ENCODE results near the gene VGLL4.

Gene VGLL4

GRCh38 chr3:11544412-11545181, 99.1 kb downstream of the VGLL4 start:
- Histone ChIP-seq H3K4me1 (no peaks in the 10 kb centered on the region; the same call in 1 of the 2 replicates), H3K27me3 (no peaks in the 10 kb centered on the region), H3K9me3 (no peaks in the 10 kb centered on the region), H3K36me3 (no peaks in the 10 kb centered on the region), H3K4me3 (ENCODE audit: low read depth, low read length) (no peak overlapping the region)
- DNase-seq: peak; percentile 31
- TF ChIP-seq, protein P1, sequence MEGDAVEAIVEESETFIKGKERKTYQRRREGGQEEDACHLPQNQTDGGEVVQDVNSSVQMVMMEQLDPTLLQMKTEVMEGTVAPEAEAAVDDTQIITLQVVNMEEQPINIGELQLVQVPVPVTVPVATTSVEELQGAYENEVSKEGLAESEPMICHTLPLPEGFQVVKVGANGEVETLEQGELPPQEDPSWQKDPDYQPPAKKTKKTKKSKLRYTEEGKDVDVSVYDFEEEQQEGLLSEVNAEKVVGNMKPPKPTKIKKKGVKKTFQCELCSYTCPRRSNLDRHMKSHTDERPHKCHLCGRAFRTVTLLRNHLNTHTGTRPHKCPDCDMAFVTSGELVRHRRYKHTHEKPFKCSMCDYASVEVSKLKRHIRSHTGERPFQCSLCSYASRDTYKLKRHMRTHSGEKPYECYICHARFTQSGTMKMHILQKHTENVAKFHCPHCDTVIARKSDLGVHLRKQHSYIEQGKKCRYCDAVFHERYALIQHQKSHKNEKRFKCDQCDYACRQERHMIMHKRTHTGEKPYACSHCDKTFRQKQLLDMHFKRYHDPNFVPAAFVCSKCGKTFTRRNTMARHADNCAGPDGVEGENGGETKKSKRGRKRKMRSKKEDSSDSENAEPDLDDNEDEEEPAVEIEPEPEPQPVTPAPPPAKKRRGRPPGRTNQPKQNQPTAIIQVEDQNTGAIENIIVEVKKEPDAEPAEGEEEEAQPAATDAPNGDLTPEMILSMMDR (IDR thresholded peaks at IDR 0.05; ENCODE audit: low read depth, low read length): no peak

DNA sequence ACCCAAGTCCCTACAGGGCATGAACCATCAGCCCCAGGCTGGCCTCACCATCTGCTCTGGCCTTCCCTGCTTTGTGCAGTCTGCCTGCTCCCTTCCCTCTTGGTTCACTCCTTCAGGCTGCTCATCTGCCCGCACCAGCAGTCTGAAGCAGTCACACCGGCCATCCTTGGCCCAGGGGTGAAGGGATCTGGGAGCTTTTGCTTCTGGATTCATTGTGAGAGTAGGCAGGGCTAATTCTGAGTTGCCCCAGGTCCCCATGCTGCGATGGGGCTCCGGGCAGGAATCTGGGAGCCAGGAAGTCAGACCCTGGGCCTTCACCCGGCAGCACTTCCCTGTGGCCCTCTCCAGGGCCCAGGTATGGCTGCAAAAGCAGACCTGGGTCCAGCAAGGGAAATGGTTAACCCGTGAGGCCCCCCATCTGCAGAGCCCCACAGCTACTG, 99.7 kb downstream of the VGLL4 start:
- Histone ChIP-seq H3K4me3 (ENCODE audit: low read depth, low read length) (no peak overlapping the region), H3K27me3 (no peaks in the 10 kb centered on the region), H3K9me3 (no peaks in the 10 kb centered on the region), H3K36me3 (no peaks in the 10 kb centered on the region), H3K4me1 (no peaks in the 10 kb centered on the region; the same call in 1 of the 2 replicates)
- no peak for DNase-seq
- TF ChIP-seq, protein P1 (IDR thresholded peaks at IDR 0.05; ENCODE audit: low read depth, low read length): no peak

- TF ChIP-seq, protein P1 (IDR thresholded peaks at IDR 0.05; ENCODE audit: low read depth, low read length): no peak
- Histone ChIP-seq H3K4me3 (ENCODE audit: low read depth, low read length) (no peak overlapping the region), H3K36me3 (no peaks in the 10 kb centered on the region), H3K9me3 (no peaks in the 10 kb centered on the region), H3K4me1 (no peaks in the 10 kb centered on the region; the same call in 1 of the 2 replicates), H3K27me3 (no peaks in the 10 kb centered on the region)
- DNase-seq: no peak
Measured at GRCh38 chr3:11543141-11543947, 100.4 kb downstream of the VGLL4 start.

GRCh38 chr3:11542551-11542950, 101.2 kb downstream of the VGLL4 start:
- no peaks in the 10 kb centered on the region for H3K9me3 ChIP-seq
- no peaks in the 10 kb centered on the region for H3K36me3 ChIP-seq
- no peak overlapping the region for H3K4me3 ChIP-seq (ENCODE audit: low read depth, low read length)
- H3K27me3 ChIP-seq: no peaks in the 10 kb centered on the region
- DNase-seq: no peak
- no peaks in the 10 kb centered on the region; the same call in 1 of the 2 replicates for H3K4me1 ChIP-seq
- TF ChIP-seq, protein P1 (IDR thresholded peaks at IDR 0.05; ENCODE audit: low read depth, low read length): no peak

DNA sequence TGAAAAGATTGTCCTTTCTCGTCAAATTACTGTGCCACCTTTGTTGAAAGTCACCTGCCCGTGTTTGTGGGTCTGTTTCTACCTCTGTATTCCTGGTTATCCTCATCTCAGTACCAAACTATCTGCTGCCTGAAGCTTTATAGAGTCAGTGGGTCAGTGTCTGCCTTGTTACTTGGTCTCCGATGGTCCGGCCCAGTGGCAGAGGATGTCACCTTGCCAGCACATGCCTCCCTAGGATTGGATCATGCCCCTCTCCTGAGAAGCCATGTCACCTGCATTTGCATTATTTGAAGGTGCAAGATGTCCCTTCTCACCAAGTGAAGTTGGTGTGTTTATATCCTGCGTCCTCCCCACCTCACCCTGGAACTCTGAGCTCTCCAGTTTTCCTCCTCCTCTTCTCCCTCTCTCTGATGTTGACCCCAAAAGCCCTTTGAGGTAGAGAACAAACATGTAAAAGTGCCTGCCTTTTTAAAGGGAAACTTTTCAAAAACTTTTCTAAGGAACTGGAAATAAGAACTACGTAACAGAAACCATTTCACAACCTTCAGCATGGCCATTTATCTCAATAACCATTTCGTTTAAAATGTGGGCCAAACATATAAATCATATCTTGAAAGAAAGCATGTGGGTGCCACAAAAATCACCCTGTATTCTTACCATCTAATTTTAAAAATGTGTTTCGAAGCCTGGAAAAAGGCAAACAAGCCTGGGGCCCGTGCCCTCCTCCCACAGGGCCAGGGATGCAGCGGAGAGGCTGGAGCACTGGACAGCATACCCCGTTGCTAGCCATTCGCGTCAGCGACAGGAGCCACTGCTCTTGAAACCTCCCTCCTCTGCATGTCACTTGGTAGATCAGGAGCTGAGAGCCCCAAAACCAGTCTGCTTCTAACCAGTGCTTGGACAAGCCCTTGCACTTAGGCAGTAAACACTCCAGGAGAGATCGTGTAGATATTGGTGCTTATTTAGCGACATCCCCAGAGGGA, 102.1 kb downstream of the VGLL4 start:
- Histone ChIP-seq H3K4me1 (no peaks in the 10 kb centered on the region; the same call in 1 of the 2 replicates), H3K27me3 (no peaks in the 10 kb centered on the region), H3K36me3 (no peaks in the 10 kb centered on the region), H3K4me3 (ENCODE audit: low read depth, low read length) (no peak overlapping the region), H3K9me3 (no peaks in the 10 kb centered on the region)
- DNase-seq: no peak
- TF ChIP-seq, protein P1 (IDR thresholded peaks at IDR 0.05; ENCODE audit: low read depth, low read length): no peak

All from BE2C (cell line).